ENCODE results near the gene PRKCZ.

PRKCZ gene

GRCh38 chr1:2209400-2210083 lies 159.3 kb downstream of the PRKCZ start:
- no CpG with 5 or more reads among the region's 18 CpGs for WGBS (ENCODE audit: insufficient coverage, insufficient read length)
- H3K27ac ChIP-seq (ENCODE audit: low read length), result no peak overlapping the region

GRCh38 chr1:2210084-2210653 lies 160.0 kb downstream of the PRKCZ start:
- Histone ChIP-seq H3K9me3 (ENCODE audit: control insufficient read depth, insufficient read depth, low read length) (no peaks in the 10 kb centered on the region), H3K4me1 (ENCODE audit: control insufficient read depth, insufficient read depth, low read length) (peaks cover 9% of the 10 kb centered on the region), H3K27ac (ENCODE audit: low read length) (no peak overlapping the region), H3K4me3 (ENCODE audit: low read length) (no peak overlapping the region), H3K36me3 (ENCODE audit: control insufficient read depth, insufficient read depth, low read length) (no peaks in the 10 kb centered on the region; the same call in 1 of the 2 replicates), H3K27me3 (ENCODE audit: control insufficient read depth, insufficient read depth, low read length) (no peaks in the 10 kb centered on the region)
- DNase-seq (ENCODE audit: low read depth, low spot score), result no peak
- no CpG with 5 or more reads among the region's 19 CpGs for WGBS (ENCODE audit: insufficient coverage, insufficient read length)

More at GRCh38 chr1:2209400-2210083, 159.3 kb downstream of the PRKCZ start:
- Histone ChIP-seq H3K36me3 (ENCODE audit: control insufficient read depth, insufficient read depth, low read length) (no peaks in the 10 kb centered on the region; the same call in 1 of the 2 replicates), H3K9me3 (ENCODE audit: control insufficient read depth, insufficient read depth, low read length) (no peaks in the 10 kb centered on the region), H3K4me3 (ENCODE audit: low read length) (no peak overlapping the region; the same call in 1 of the 2 replicates), H3K27me3 (ENCODE audit: control insufficient read depth, insufficient read depth, low read length) (no peaks in the 10 kb centered on the region), H3K4me1 (ENCODE audit: control insufficient read depth, insufficient read depth, low read length) (peaks cover 6% of the 10 kb centered on the region)
- DNase-seq (ENCODE audit: low read depth, low spot score), result no peak

- no peak overlapping the region for H3K27ac ChIP-seq (ENCODE audit: low read length)
- no peaks in the 10 kb centered on the region; the same call in 1 of the 2 replicates for H3K36me3 ChIP-seq (ENCODE audit: control insufficient read depth, insufficient read depth, low read length)
- H3K27me3 ChIP-seq (ENCODE audit: control insufficient read depth, insufficient read depth, low read length), result no peaks in the 10 kb centered on the region
- WGBS (ENCODE audit: insufficient coverage, insufficient read length), result no CpG with 5 or more reads among the region's 13 CpGs
- H3K4me1 ChIP-seq (ENCODE audit: control insufficient read depth, insufficient read depth, low read length), result peaks cover 9% of the 10 kb centered on the region
- H3K9me3 ChIP-seq (ENCODE audit: control insufficient read depth, insufficient read depth, low read length), result no peaks in the 10 kb centered on the region
- no peak overlapping the region for H3K4me3 ChIP-seq (ENCODE audit: low read length)
- DNase-seq (ENCODE audit: low read depth, low spot score), result no peak
Observed at GRCh38 chr1:2210786-2211185, 160.6 kb downstream of the PRKCZ start.

- H3K9me3 ChIP-seq (ENCODE audit: control insufficient read depth, insufficient read depth, low read length), result no peaks in the 10 kb centered on the region
- peaks cover 9% of the 10 kb centered on the region for H3K4me1 ChIP-seq (ENCODE audit: control insufficient read depth, insufficient read depth, low read length)
- no CpG with 5 or more reads among the region's 10 CpGs for WGBS (ENCODE audit: insufficient coverage, insufficient read length)
- H3K27ac ChIP-seq (ENCODE audit: low read length), result no peak overlapping the region
- DNase-seq (ENCODE audit: low read depth, low spot score), result no peak
- H3K27me3 ChIP-seq (ENCODE audit: control insufficient read depth, insufficient read depth, low read length), result no peaks in the 10 kb centered on the region
- H3K4me3 ChIP-seq (ENCODE audit: low read length), result peak overlapping the region; percentile 1; the same call in 1 of the 2 replicates
- no peaks in the 10 kb centered on the region; the same call in 1 of the 2 replicates for H3K36me3 ChIP-seq (ENCODE audit: control insufficient read depth, insufficient read depth, low read length)
Observed at GRCh38 chr1:2212274-2212531, 162.0 kb downstream of the PRKCZ start.

DNA sequence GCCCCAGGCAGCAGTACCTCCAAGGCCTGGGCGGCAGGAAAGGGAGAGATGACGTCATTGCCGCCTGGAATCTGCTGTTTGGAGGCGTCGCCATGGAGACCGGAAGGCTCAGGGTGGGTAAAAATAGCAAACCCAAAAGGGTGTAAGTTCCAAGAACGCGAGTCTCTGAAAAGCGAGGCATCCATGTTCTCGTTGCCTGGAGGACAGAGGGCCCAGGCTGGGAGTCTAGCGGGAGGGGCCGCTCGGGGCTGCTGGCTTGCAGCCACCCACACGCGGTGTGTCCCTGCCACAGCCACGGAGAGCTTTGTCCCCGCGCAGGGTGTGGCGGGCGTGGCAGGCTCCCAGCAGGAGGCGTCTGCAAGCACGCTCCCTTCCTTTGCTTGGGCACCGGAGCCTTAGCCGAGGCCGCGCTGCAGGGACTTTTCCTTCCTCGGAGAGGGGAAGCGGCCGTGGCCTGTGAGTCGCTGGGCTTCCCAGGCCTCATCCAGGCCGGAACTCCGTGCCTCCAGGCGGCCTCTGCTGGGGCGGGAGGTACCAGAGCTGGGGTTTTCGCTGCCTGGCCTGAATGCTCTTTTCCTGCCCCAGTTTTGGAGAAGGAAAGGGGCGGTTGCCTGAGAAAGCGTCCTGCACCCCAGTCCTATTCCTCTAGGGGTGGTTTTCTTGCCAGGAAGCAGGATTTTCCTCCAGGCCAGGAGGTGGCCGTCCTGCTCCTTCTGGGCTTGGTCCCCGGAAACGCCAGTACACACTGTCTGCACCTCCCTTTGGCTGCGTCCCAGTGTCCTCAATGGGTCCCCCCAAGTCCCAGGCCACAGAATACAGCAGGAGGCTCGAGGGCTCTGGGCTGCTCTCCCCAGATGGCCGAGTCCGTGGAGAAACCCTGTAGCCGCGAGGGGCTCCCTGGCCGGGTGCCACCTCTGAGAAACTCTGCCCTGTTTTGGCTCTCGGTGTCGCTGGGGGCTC lies 162.6 kb downstream of the PRKCZ start:
- DNase-seq (ENCODE audit: low read depth, low spot score), result no peak
- H3K27ac ChIP-seq (ENCODE audit: low read length), result no peak overlapping the region
- H3K4me3 ChIP-seq (ENCODE audit: low read length), result peak overlapping the region; percentile 26; the same call in 1 of the 2 replicates
- H3K36me3 ChIP-seq (ENCODE audit: control insufficient read depth, insufficient read depth, low read length), result no peaks in the 10 kb centered on the region; the same call in 1 of the 2 replicates
- no peaks in the 10 kb centered on the region for H3K9me3 ChIP-seq (ENCODE audit: control insufficient read depth, insufficient read depth, low read length)
- WGBS (ENCODE audit: insufficient coverage, insufficient read length), result no CpG with 5 or more reads among the region's 49 CpGs
- H3K27me3 ChIP-seq (ENCODE audit: control insufficient read depth, insufficient read depth, low read length), result no peaks in the 10 kb centered on the region
- peaks cover 9% of the 10 kb centered on the region for H3K4me1 ChIP-seq (ENCODE audit: control insufficient read depth, insufficient read depth, low read length)

DNA sequence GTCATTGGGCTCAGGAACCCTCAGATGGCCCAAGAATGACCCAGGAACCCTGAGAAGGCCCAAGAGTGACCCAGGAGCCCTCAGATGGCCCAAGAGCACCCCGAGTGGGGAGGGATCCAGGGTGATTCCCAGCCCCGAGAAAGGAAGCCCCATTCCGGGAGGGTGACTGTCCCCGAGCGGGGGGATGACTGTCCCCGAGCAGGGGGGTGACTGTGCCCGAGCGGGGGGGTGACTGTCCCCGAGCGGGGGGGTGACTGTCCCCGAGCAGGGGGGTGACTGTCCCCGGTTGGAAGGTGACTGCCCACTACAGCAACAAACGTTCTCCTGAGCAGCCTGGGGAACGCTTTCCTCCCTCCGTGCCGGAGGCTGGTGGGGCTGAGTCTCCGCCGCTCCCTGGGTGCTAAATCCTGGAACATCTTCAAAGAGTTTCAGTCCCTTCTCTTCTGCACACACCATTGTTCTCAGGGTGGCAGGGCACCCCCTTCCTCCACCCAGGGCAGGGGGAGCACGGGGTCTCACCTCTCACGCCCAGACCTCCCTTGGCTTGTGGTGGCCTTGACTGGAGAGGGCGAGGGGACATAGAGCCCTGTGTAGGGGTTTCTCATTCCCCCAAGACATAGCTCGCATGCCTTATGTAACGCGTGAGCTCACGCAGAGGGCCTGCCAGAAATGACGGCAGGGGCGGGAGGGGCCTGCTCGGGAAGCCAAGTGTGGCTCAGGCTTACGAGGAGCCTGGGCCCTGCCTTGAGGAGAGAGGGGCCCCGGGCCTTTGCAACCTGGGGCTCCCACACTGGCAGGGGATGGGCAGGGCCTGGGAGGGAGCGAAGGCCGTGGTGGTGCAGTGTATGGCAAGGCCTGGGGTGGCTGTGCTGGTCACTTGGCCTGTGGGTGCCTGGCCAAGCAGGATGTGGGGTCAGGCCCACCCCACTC lies 163.6 kb downstream of the PRKCZ start:
- no peak overlapping the region for H3K4me3 ChIP-seq (ENCODE audit: low read length)
- WGBS (ENCODE audit: insufficient coverage, insufficient read length), result no CpG with 5 or more reads among the region's 32 CpGs
- no peaks in the 10 kb centered on the region for H3K27me3 ChIP-seq (ENCODE audit: control insufficient read depth, insufficient read depth, low read length)
- no peak for DNase-seq (ENCODE audit: low read depth, low spot score)
- H3K9me3 ChIP-seq (ENCODE audit: control insufficient read depth, insufficient read depth, low read length), result no peaks in the 10 kb centered on the region
- H3K36me3 ChIP-seq (ENCODE audit: control insufficient read depth, insufficient read depth, low read length), result no peaks in the 10 kb centered on the region; the same call in 1 of the 2 replicates
- no peak overlapping the region for H3K27ac ChIP-seq (ENCODE audit: low read length)
- H3K4me1 ChIP-seq (ENCODE audit: control insufficient read depth, insufficient read depth, low read length), result peaks cover 9% of the 10 kb centered on the region

DNA sequence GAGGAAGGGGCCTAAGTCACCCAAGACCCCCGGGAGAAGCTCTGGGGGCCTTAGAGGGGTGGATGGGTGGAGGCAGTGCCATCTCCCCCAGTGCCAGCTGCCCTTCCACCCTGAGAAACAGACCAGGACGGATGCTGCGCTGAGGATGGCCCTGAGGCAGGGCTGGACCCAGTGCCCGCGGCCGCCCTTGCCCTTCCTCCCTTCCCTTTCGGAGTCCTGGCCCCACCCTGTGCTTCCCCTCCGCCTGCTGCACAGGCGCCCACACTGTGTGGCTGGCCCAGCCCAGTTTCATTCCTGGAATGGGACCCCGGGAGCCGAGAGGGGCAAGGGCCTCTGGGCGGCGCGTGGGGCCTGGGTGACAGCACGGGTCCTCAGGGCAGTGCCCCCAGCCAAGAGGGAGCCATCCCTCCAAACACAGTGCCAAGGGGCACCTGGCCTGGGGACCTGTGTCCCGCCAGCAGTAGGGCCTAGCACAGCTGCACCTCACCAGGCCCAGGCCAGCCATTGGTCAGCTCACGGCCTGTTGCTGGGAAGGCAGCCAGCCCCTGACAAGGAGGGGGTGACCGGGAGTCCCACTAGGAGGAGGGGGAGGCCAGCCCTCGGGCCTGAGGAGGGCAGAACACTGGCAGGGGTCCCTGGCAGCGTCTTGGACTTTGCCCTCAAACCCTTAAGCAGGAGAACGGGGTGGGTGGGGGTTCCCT lies 164.5 kb downstream of the PRKCZ start:
- no peak overlapping the region for H3K4me3 ChIP-seq (ENCODE audit: low read length)
- H3K9me3 ChIP-seq (ENCODE audit: control insufficient read depth, insufficient read depth, low read length), result no peaks in the 10 kb centered on the region
- H3K36me3 ChIP-seq (ENCODE audit: control insufficient read depth, insufficient read depth, low read length), result no peaks in the 10 kb centered on the region; the same call in 1 of the 2 replicates
- H3K4me1 ChIP-seq (ENCODE audit: control insufficient read depth, insufficient read depth, low read length), result peaks cover 9% of the 10 kb centered on the region
- DNase-seq (ENCODE audit: low read depth, low spot score), result no peak
- WGBS (ENCODE audit: insufficient coverage, insufficient read length), result no CpG with 5 or more reads among the region's 21 CpGs
- H3K27me3 ChIP-seq (ENCODE audit: control insufficient read depth, insufficient read depth, low read length), result no peaks in the 10 kb centered on the region
- H3K27ac ChIP-seq (ENCODE audit: low read length), result no peak overlapping the region

GRCh38 chr1:2215329-2215728 lies 165.1 kb downstream of the PRKCZ start:
- Histone ChIP-seq H3K36me3 (ENCODE audit: control insufficient read depth, insufficient read depth, low read length) (no peaks in the 10 kb centered on the region; the same call in 1 of the 2 replicates), H3K27me3 (ENCODE audit: control insufficient read depth, insufficient read depth, low read length) (no peaks in the 10 kb centered on the region), H3K27ac (ENCODE audit: low read length) (no peak overlapping the region), H3K4me3 (ENCODE audit: low read length) (no peak overlapping the region), H3K4me1 (ENCODE audit: control insufficient read depth, insufficient read depth, low read length) (peaks cover 9% of the 10 kb centered on the region), H3K9me3 (ENCODE audit: control insufficient read depth, insufficient read depth, low read length) (no peaks in the 10 kb centered on the region)
- no peak for DNase-seq (ENCODE audit: low read depth, low spot score)
- no CpG with 5 or more reads among the region's 14 CpGs for WGBS (ENCODE audit: insufficient coverage, insufficient read length)

DNA sequence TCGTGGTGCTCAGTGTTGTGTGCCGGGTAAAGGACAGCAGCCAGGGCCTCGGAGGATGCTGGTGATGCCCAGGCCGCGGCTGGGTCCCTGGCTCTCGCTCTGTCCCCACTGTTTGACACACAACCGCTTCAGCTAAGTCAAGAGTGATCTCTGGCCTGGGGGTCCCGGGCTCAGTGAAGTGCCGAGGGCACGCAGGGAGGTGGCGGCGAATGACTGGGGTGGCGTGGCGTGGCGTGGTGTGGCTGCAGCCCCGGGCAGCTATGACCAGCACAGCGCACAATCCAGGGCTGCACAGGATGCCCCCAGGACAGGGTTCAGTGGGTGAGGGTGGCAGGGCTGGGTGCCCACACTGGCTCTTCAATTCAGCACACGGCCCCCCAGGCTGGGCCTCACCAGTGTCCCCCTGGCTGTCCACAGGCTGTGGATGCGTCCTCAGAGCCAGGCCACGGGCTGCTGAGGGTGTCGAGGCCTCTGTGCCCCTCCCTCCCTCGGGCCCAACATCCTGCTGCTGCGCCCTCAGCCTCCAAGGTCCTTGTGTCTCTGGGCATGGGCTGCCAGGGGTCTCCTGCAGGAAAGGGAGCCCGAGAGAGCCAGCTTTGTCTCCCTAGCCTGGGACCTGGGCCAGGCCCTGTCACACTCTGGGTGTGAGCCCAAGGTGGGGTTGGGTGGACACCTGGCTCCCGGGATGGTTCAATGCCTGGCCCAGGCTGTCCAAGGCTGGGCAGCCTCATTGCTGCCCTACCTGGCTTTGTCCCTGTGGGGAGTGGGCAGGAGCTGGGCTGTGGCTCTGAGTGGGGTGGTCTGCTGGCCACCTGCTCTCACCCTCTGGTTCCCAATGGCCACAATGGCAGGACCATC lies 165.9 kb downstream of the PRKCZ start:
- no peak for DNase-seq (ENCODE audit: low read depth, low spot score)
- no peak overlapping the region for H3K27ac ChIP-seq (ENCODE audit: low read length)
- H3K36me3 ChIP-seq (ENCODE audit: control insufficient read depth, insufficient read depth, low read length), result no peaks in the 10 kb centered on the region
- no CpG with 5 or more reads among the region's 25 CpGs for WGBS (ENCODE audit: insufficient coverage, insufficient read length)
- no peaks in the 10 kb centered on the region for H3K27me3 ChIP-seq (ENCODE audit: control insufficient read depth, insufficient read depth, low read length)
- no peak overlapping the region for H3K4me3 ChIP-seq (ENCODE audit: low read length)
- peaks cover 5% of the 10 kb centered on the region for H3K4me1 ChIP-seq (ENCODE audit: control insufficient read depth, insufficient read depth, low read length)
- no peaks in the 10 kb centered on the region for H3K9me3 ChIP-seq (ENCODE audit: control insufficient read depth, insufficient read depth, low read length)
